H9 (cell line): ENCODE measurements around the gene KCTD18. TPM values are rescaled to one million over a fixed set of nuclear protein-coding genes. Genes with fewer than 3 reads are reported as not detected.

Source experiments
- DNase-seq: peaks from one replicate; pipeline ENCODE4 v3.0.0-alpha.2; 2017
- H2AFZ ChIP-seq: one replicate; pipeline ENCODE4 v1.6.1; 2013; ENCODE audit warnings: mild to moderate bottlenecking, low read length, control low read depth, moderate library complexity
- H2AK5ac ChIP-seq: 2 replicates; pipeline ENCODE4 v1.6.1; 2013; ENCODE audit warnings: low read length, control low read depth, mixed read lengths; ENCODE audit not compliant: insufficient read length
- H2BK120ac ChIP-seq: one replicate; pipeline ENCODE4 v1.6.1; 2013; ENCODE audit warnings: low read depth, mild to moderate bottlenecking, low read length, control low read depth, inconsistent platforms; ENCODE audit not compliant: poor library complexity, severe bottlenecking
- H2BK12ac ChIP-seq: 2 replicates; pipeline ENCODE4 v1.6.1; 2013; ENCODE audit warnings: low read length, control low read depth, mixed read lengths, low read depth; ENCODE audit not compliant: insufficient read length
- H2BK15ac ChIP-seq: 2 replicates; pipeline ENCODE4 v1.6.1; 2013; ENCODE audit warnings: low read depth, low read length, control low read depth
- H2BK20ac ChIP-seq: one replicate; pipeline ENCODE4 v1.6.1; 2013; ENCODE audit warnings: low read depth, mild to moderate bottlenecking, low read length, control low read depth, inconsistent platforms; ENCODE audit not compliant: poor library complexity, severe bottlenecking
- H2BK5ac ChIP-seq: 2 replicates; pipeline ENCODE4 v1.6.1; 2013; ENCODE audit warnings: low read length, control low read depth, mixed read lengths; ENCODE audit not compliant: insufficient read length
- H3K14ac ChIP-seq: 2 replicates; pipeline ENCODE4 v1.6.1; 2013; ENCODE audit warnings: low read length, control low read depth; ENCODE audit not compliant: insufficient read depth
- H3K18ac ChIP-seq: 2 replicates; pipeline ENCODE4 v1.6.1; 2013; ENCODE audit warnings: low read depth, mild to moderate bottlenecking, mixed read lengths, low read length, control low read depth; ENCODE audit not compliant: insufficient read length
- H3K23ac ChIP-seq: 2 replicates; pipeline ENCODE4 v1.6.1; 2013; ENCODE audit warnings: low read length, control low read depth, mixed read lengths, low read depth; ENCODE audit not compliant: insufficient read length
- H3K23me2 ChIP-seq: 2 replicates; pipeline ENCODE4 v1.6.1; 2013; ENCODE audit warnings: low read depth, mild to moderate bottlenecking, mixed read lengths, low read length, control low read depth; ENCODE audit not compliant: insufficient read length, poor library complexity, severe bottlenecking
- H3K27ac ChIP-seq: 2 replicates; pipeline ENCODE4 v1.5.1; 2013; ENCODE audit warnings: low read length, control low read depth, mixed read lengths, low read depth; ENCODE audit not compliant: insufficient read length
- H3K27me3 ChIP-seq: 2 replicates; pipeline ENCODE4 v1.6.1; 2013; ENCODE audit warnings: low read length, control low read depth, inconsistent platforms; ENCODE audit not compliant: insufficient read depth
- H3K4ac ChIP-seq: 2 replicates; pipeline ENCODE4 v1.6.1; 2013; ENCODE audit warnings: low read depth, mild to moderate bottlenecking, control low read depth, inconsistent platforms, low read length, moderate library complexity
- H3K4me1 ChIP-seq: 2 replicates; pipeline ENCODE4 v1.6.1; 2013; ENCODE audit warnings: low read length, control low read depth, inconsistent platforms; ENCODE audit not compliant: insufficient read depth
- H3K4me2 ChIP-seq: 2 replicates; pipeline ENCODE4 v1.6.1; 2013; ENCODE audit warnings: low read length, control low read depth, mixed read lengths; ENCODE audit not compliant: insufficient read length, insufficient read depth
- H3K56ac ChIP-seq: 2 replicates; pipeline ENCODE4 v1.6.1; 2013; ENCODE audit warnings: low read depth, mild to moderate bottlenecking, mixed read lengths, low read length, control low read depth; ENCODE audit not compliant: insufficient read length
- H3K79me1 ChIP-seq: 2 replicates; pipeline ENCODE4 v1.6.1; 2013; ENCODE audit warnings: low read depth, mild to moderate bottlenecking, moderate library complexity, low read length, control low read depth, inconsistent platforms; ENCODE audit not compliant: insufficient read depth, poor library complexity, severe bottlenecking
- H3K79me2 ChIP-seq: 2 replicates; pipeline ENCODE4 v1.6.1; 2013; ENCODE audit warnings: low read length, control low read depth, inconsistent platforms; ENCODE audit not compliant: insufficient read depth
- H3K9ac ChIP-seq: 2 replicates; pipeline ENCODE4 v1.6.1; 2013; ENCODE audit warnings: low read length, control low read depth, mixed read lengths; ENCODE audit not compliant: insufficient read length; ENCODE audit errors: extremely low read depth
- H3K9me3 ChIP-seq: one replicate; pipeline ENCODE4 v1.6.1; 2013; ENCODE audit warnings: low read depth, low read length, inconsistent platforms; ENCODE audit not compliant: control insufficient read depth
- H3T11ph ChIP-seq: one replicate; pipeline ENCODE4 v1.6.1; 2013; ENCODE audit warnings: mild to moderate bottlenecking, low read length, control low read depth, inconsistent platforms
- H4K20me1 ChIP-seq: one replicate; pipeline ENCODE4 v1.6.1; 2013; ENCODE audit not compliant: control insufficient read depth, insufficient read length, insufficient read depth
- H4K5ac ChIP-seq: 2 replicates; pipeline ENCODE4 v1.6.1; 2013; ENCODE audit warnings: low read depth, mild to moderate bottlenecking, mixed read lengths, low read length, control low read depth; ENCODE audit not compliant: insufficient read length
- H4K8ac ChIP-seq: replicated peaks from 2 replicates; pipeline ENCODE4 v1.6.1; 2013; ENCODE audit warnings: low read length, control low read depth, mixed read lengths, low read depth; ENCODE audit not compliant: insufficient read length
- H4K91ac ChIP-seq: 2 replicates; pipeline ENCODE4 v1.6.1; 2013; ENCODE audit warnings: low read depth, mild to moderate bottlenecking, moderate library complexity, mixed read lengths, low read length, control low read depth; ENCODE audit not compliant: insufficient read length
- H3K27ac Mint-ChIP-seq, 3 experiments: 2 replicates in 2 of 3; 3 replicates in 1 of 3; pipeline ENCODE4 v1.8.0; 2020 to 2021; ENCODE audit warnings: mixed read lengths in 3 of 3, mild to moderate bottlenecking in 1 of 3, moderate library complexity in 1 of 3
- H3K27me3 Mint-ChIP-seq: 2 replicates; pipeline ENCODE4 v1.8.0; 2021; ENCODE audit warnings: low read depth, mild to moderate bottlenecking, moderate library complexity, mixed read lengths
- H3K36me3 Mint-ChIP-seq, 3 experiments: 2 replicates in 2 of 3; 3 replicates in 1 of 3; pipeline ENCODE4 v1.8.0; 2020 to 2021; ENCODE audit warnings: low read depth in 3 of 3, mixed read lengths in 3 of 3; ENCODE audit not compliant: insufficient read depth in 1 of 3
- H3K4me1 Mint-ChIP-seq, 2 experiments: 2 replicates each; pipeline ENCODE4 v1.8.0; 2020; ENCODE audit warnings: mixed read lengths in 2 of 2
- H3K4me3 Mint-ChIP-seq, 2 experiments: 2 replicates in 1 of 2; 3 replicates in 1 of 2; pipeline ENCODE4 v1.8.0; 2020 to 2021; ENCODE audit warnings: mild to moderate bottlenecking in 2 of 2, mixed read lengths in 2 of 2, moderate library complexity in 1 of 2
- H3K9me3 Mint-ChIP-seq, 2 experiments: 2 replicates in 1 of 2; 3 replicates in 1 of 2; pipeline ENCODE4 v1.8.0; 2020; ENCODE audit warnings: mild to moderate bottlenecking in 2 of 2, mixed read lengths in 2 of 2, moderate library complexity in 1 of 2
- total RNA-seq: library from RNA; stranded (reverse); gene quantifications from 2 replicates; pipeline ENCODE4 v1.2.1, GENCODE V29; 2021
- TF ChIP-seq, protein P1 (sequence below): fragments of 200-600 bp; sonication (generic); conservative IDR thresholded peaks from 3 replicates; pipeline ENCODE4 v1.8.0; 2021; ENCODE audit warnings: antibody characterized with exemption, mild to moderate bottlenecking

KCTD18 gene
- total RNA-seq, 1 experiment from 2014 or later: 4.9 TPM

DNA sequence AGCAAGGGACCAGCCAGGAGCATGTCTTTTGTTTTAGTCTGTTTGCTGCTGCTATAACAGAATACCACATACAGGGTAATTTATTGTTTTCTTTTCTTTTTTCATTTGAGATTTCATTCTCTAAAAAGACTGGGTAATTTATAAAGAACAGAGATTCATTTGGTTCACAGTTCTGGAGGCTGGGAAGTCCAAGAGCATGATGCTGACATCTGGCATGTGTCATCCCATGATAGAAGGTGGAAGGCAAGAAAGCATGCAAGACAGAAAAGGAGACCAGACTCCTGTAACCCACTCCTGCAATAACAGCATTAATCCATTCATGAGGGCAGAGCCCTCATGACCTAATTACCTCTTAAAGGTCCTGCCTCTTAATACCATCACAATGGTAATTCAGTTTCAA, 30.9 kb upstream of the KCTD18 start:
- H3K9ac ChIP-seq: no peak overlapping the region
- no peak overlapping the region for H3K4ac ChIP-seq
- no peak overlapping the region for H2AFZ ChIP-seq
- H3K27me3 ChIP-seq: no peaks in the 10 kb centered on the region
- no peak overlapping the region for H2BK20ac ChIP-seq
- H3K79me2 ChIP-seq: no peaks in the 10 kb centered on the region
- no peak overlapping the region for H3T11ph ChIP-seq
- TF ChIP-seq, protein P1, sequence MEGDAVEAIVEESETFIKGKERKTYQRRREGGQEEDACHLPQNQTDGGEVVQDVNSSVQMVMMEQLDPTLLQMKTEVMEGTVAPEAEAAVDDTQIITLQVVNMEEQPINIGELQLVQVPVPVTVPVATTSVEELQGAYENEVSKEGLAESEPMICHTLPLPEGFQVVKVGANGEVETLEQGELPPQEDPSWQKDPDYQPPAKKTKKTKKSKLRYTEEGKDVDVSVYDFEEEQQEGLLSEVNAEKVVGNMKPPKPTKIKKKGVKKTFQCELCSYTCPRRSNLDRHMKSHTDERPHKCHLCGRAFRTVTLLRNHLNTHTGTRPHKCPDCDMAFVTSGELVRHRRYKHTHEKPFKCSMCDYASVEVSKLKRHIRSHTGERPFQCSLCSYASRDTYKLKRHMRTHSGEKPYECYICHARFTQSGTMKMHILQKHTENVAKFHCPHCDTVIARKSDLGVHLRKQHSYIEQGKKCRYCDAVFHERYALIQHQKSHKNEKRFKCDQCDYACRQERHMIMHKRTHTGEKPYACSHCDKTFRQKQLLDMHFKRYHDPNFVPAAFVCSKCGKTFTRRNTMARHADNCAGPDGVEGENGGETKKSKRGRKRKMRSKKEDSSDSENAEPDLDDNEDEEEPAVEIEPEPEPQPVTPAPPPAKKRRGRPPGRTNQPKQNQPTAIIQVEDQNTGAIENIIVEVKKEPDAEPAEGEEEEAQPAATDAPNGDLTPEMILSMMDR: no peak
- H3K4me2 ChIP-seq: no peak overlapping the region
- H3K23me2 ChIP-seq: no peaks in the 10 kb centered on the region
- no peaks in the 10 kb centered on the region for H4K20me1 ChIP-seq
- no peak overlapping the region for H4K91ac ChIP-seq
- no peaks in the 10 kb centered on the region for H3K4me1 ChIP-seq
- H3K18ac ChIP-seq: no peak overlapping the region
- H3K27ac Mint-ChIP-seq: no peak overlapping the region
- no peaks in the 10 kb centered on the region for H3K27me3 Mint-ChIP-seq
- no peak overlapping the region for H3K56ac ChIP-seq
- H2BK5ac ChIP-seq: no peak overlapping the region
- no peak overlapping the region for H4K8ac ChIP-seq
- DNase-seq: no peak
- H2BK12ac ChIP-seq: no peak overlapping the region
- no peaks in the 10 kb centered on the region for H3K79me1 ChIP-seq
- no peak overlapping the region for H2BK15ac ChIP-seq
- peaks cover 54 to 65% (median 60%) of the 10 kb centered on the region in 3 experiments for H3K36me3 Mint-ChIP-seq
- no peaks in the 10 kb centered on the region for H3K9me3 ChIP-seq
- H3K9me3 Mint-ChIP-seq: peaks cover 2 to 5% of the 10 kb centered on the region in 2 experiments; a peak in 3 of 5 replicates
- H3K14ac ChIP-seq: no peak overlapping the region
- no peaks in the 10 kb centered on the region for H3K4me1 Mint-ChIP-seq
- no peak overlapping the region for H3K23ac ChIP-seq
- no peak overlapping the region for H3K4me3 Mint-ChIP-seq
- H2AK5ac ChIP-seq: no peak overlapping the region
- H3K27ac ChIP-seq: no peak overlapping the region
- H4K5ac ChIP-seq: no peak overlapping the region
- no peak overlapping the region for H2BK120ac ChIP-seq
